Karpas-422 (cell line): Measurements from ENCODE around the gene RAB12. TPM values are rescaled to one million over a fixed set of nuclear protein-coding genes. Genes with fewer than 3 reads are reported as not detected.

Source experiments
- DNase-seq: peaks from one replicate; pipeline ENCODE4 v3.0.0-alpha.2; 2015
- H2AFZ ChIP-seq: fragments of 200-600 bp; sonication (generic); 2 replicates; pipeline ENCODE4 v1.6.1; 2014; ENCODE audit warnings: antibody characterized with exemption, low read length, mixed read lengths
- H3K27ac ChIP-seq: fragments of 200-600 bp; sonication (generic); 2 replicates; pipeline ENCODE4 v1.5.1; 2014; ENCODE audit warnings: mild to moderate bottlenecking, low read length, moderate library complexity
- H3K27me3 ChIP-seq: fragments of 200-600 bp; sonication (generic); 2 replicates; pipeline ENCODE4 v1.6.1; 2014; ENCODE audit warnings: low read length, mixed read lengths
- H3K36me3 ChIP-seq: fragments of 200-600 bp; sonication (generic); 2 replicates; pipeline ENCODE4 v1.6.1; 2014; ENCODE audit warnings: low read length, mixed read lengths; ENCODE audit not compliant: insufficient read depth
- H3K4me1 ChIP-seq: fragments of 200-600 bp; sonication (generic); 2 replicates; pipeline ENCODE4 v1.6.1; 2014; ENCODE audit warnings: mild to moderate bottlenecking, low read length, mixed read lengths
- H3K4me2 ChIP-seq: fragments of 200-600 bp; sonication (generic); 2 replicates; pipeline ENCODE4 v1.6.1; 2014; ENCODE audit warnings: low read length, low read depth, mild to moderate bottlenecking; ENCODE audit not compliant: poor library complexity, severe bottlenecking
- H3K4me3 ChIP-seq: fragments of 200-600 bp; sonication (generic); 2 replicates; pipeline ENCODE4 v1.5.1; 2014; ENCODE audit warnings: mild to moderate bottlenecking, antibody characterized with exemption, low read length, mixed read lengths
- H3K79me2 ChIP-seq: fragments of 200-600 bp; sonication (generic); 2 replicates; pipeline ENCODE4 v1.6.1; 2014; ENCODE audit warnings: mild to moderate bottlenecking, low read length, mixed read lengths
- H3K9ac ChIP-seq: fragments of 200-600 bp; sonication (generic); 2 replicates; pipeline ENCODE4 v1.6.0; 2014; ENCODE audit warnings: low read length
- H3K9me2 ChIP-seq: fragments of 200-600 bp; sonication (generic), shearing (Covaris generic); replicated peaks from 2 replicates; pipeline ENCODE4 v1.6.0; 2014; ENCODE audit warnings: mild to moderate bottlenecking, low read length, moderate library complexity; ENCODE audit not compliant: insufficient read depth
- H3K9me3 ChIP-seq: fragments of 300-700, 200-600 bp; sonication (generic); 2 replicates; pipeline ENCODE4 v1.6.1; 2014; ENCODE audit warnings: low read length, mixed read lengths
- H4K20me1 ChIP-seq: fragments of 200-600 bp; sonication (generic); 2 replicates; pipeline ENCODE4 v1.6.1; 2014; ENCODE audit warnings: mild to moderate bottlenecking, antibody characterized with exemption, low read length, low read depth; ENCODE audit not compliant: insufficient read depth
- total RNA-seq: library from RNA; depleted of rRNA; stranded (reverse); fragments of >200 nt; shearing (Covaris generic); gene quantifications from 2 replicates; pipeline ENCODE4 v1.2.3, GENCODE V29; 2014; ENCODE audit warnings: low replicate concordance

Gene RAB12
- total RNA-seq, 1 experiment from 2014 or later = 17.2 TPM

GRCh38 chr18:8626414-8627106, 17.3 kb downstream of the RAB12 start:
- Histone ChIP-seq H3K79me2 (peaks cover 98% of the 10 kb centered on the region), H3K9me3 (no peaks in the 10 kb centered on the region; the same call in 1 of the 2 replicates), H3K36me3 (peaks cover 17% of the 10 kb centered on the region), H2AFZ (no peak overlapping the region), H3K27me3 (no peaks in the 10 kb centered on the region), H3K9me2 (no peaks in the 10 kb centered on the region), H3K27ac (no peak overlapping the region), H3K4me2 (no peak overlapping the region), H3K9ac (no peak overlapping the region), H3K4me1 (peaks cover 7% of the 10 kb centered on the region), H3K4me3 (no peak overlapping the region), H4K20me1 (peaks cover 12% of the 10 kb centered on the region)
- no peak for DNase-seq

DNA sequence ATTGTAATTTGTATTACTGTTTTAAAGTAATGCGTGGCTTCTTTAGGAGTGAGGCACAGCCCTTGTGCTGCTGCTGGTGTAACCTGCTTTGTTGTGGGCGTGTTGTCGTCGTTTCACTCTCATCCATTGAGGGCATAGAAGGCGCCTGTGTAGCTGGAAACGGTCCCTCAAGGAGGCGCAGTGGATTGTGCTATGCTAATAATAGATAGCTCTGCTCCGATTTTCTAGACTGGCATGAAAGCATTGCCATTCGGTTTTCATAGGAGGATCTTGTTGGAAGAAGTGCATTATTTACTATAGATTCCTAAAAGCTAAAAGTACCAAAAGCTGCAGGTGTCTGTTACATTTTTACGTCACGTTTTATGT, 17.9 kb downstream of the RAB12 start:
- Histone ChIP-seq H3K9me3 (no peaks in the 10 kb centered on the region), H3K79me2 (peaks cover 94% of the 10 kb centered on the region), H4K20me1 (peaks cover 12% of the 10 kb centered on the region), H3K4me3 (no peak overlapping the region), H3K9ac (no peak overlapping the region), H3K4me1 (peaks cover 7% of the 10 kb centered on the region), H3K27me3 (no peaks in the 10 kb centered on the region), H3K36me3 (peaks cover 11% of the 10 kb centered on the region), H3K4me2 (no peak overlapping the region), H3K27ac (no peak overlapping the region), H3K9me2 (no peaks in the 10 kb centered on the region), H2AFZ (no peak overlapping the region)
- DNase-seq = no peak

- H3K27me3 ChIP-seq = no peaks in the 10 kb centered on the region
- no peak overlapping the region for H3K27ac ChIP-seq
- H3K36me3 ChIP-seq = peaks cover 10% of the 10 kb centered on the region; the same call in 1 of the 2 replicates
- peaks cover 7% of the 10 kb centered on the region for H3K4me1 ChIP-seq
- H3K9ac ChIP-seq = no peak overlapping the region
- no peaks in the 10 kb centered on the region for H3K9me2 ChIP-seq
- no peak for DNase-seq
- no peaks in the 10 kb centered on the region for H3K9me3 ChIP-seq
- no peak overlapping the region for H3K4me3 ChIP-seq
- peaks cover 89% of the 10 kb centered on the region for H3K79me2 ChIP-seq
- H3K4me2 ChIP-seq = no peak overlapping the region
- H4K20me1 ChIP-seq = peaks cover 12% of the 10 kb centered on the region
- no peak overlapping the region for H2AFZ ChIP-seq
Observed at GRCh38 chr18:8627540-8627939, 18.3 kb downstream of the RAB12 start.

DNA sequence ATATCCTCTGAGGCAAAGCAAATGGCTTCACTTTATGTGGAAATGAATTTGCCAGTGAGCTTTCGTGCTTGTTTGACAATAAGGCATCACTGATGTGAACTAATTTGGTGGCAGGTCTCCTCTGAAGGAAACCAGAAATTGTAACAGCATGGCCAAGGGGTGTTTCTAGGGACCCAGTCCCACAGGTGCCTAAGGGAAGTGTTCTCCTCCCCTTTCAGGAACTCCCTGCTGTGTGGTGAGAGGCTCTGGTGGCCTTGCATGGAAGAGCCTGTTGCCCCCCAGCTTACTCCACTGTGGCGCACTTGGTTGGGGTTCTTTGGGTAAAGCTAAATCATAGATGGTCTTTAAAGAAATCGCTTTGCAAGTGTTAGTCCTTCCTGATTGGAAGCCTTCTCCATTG, 20.4 kb downstream of the RAB12 start:
- Histone ChIP-seq H3K9me3 (no peaks in the 10 kb centered on the region), H3K4me3 (no peak overlapping the region), H3K9ac (no peak overlapping the region), H3K27ac (no peak overlapping the region), H2AFZ (no peak overlapping the region), H3K27me3 (no peaks in the 10 kb centered on the region), H3K9me2 (no peaks in the 10 kb centered on the region), H3K4me2 (no peak overlapping the region), H4K20me1 (peaks cover 18% of the 10 kb centered on the region), H3K4me1 (no peaks in the 10 kb centered on the region), H3K36me3 (peaks cover 22% of the 10 kb centered on the region), H3K79me2 (peaks cover 72% of the 10 kb centered on the region)
- DNase-seq = no peak

GRCh38 chr18:8630546-8630945, 21.3 kb downstream of the RAB12 start:
- H3K27ac ChIP-seq = no peak overlapping the region
- H3K9me3 ChIP-seq = no peaks in the 10 kb centered on the region
- peaks cover 30% of the 10 kb centered on the region for H3K36me3 ChIP-seq
- H3K79me2 ChIP-seq = peaks cover 63% of the 10 kb centered on the region
- H3K4me2 ChIP-seq = no peak overlapping the region
- H3K9ac ChIP-seq = no peak overlapping the region
- no peaks in the 10 kb centered on the region for H3K27me3 ChIP-seq
- H4K20me1 ChIP-seq = peaks cover 18% of the 10 kb centered on the region
- DNase-seq = no peak
- no peaks in the 10 kb centered on the region for H3K4me1 ChIP-seq
- no peak overlapping the region for H2AFZ ChIP-seq
- no peaks in the 10 kb centered on the region for H3K9me2 ChIP-seq
- H3K4me3 ChIP-seq = no peak overlapping the region

DNA sequence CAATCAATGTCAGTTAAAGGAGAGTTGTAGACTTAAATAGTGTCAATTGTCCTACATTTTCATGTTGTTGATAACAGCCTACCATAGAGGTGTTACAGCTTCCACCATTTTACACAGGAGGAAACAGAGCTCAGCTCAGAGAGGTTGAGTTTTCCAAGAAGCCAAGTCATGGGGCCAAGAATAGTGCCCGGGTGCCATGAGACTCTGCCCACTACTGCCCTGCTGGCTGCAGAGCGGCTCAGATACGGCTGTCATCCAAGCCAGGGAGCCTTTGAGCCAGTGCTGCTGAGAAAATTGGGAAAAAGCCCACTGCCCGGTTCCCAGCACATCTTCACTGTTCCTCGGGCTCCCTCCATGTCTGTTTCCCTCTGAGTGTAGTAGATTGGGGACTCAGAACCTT, 22.0 kb downstream of the RAB12 start:
- Histone ChIP-seq H4K20me1 (peaks cover 13% of the 10 kb centered on the region), H3K4me1 (no peaks in the 10 kb centered on the region), H3K27ac (no peak overlapping the region), H3K79me2 (peaks cover 55% of the 10 kb centered on the region), H3K4me2 (no peak overlapping the region), H3K9me3 (no peaks in the 10 kb centered on the region), H3K9ac (no peak overlapping the region), H2AFZ (no peak overlapping the region), H3K4me3 (no peak overlapping the region), H3K9me2 (no peaks in the 10 kb centered on the region), H3K27me3 (no peaks in the 10 kb centered on the region), H3K36me3 (peaks cover 35% of the 10 kb centered on the region)
- DNase-seq = no peak

DNA sequence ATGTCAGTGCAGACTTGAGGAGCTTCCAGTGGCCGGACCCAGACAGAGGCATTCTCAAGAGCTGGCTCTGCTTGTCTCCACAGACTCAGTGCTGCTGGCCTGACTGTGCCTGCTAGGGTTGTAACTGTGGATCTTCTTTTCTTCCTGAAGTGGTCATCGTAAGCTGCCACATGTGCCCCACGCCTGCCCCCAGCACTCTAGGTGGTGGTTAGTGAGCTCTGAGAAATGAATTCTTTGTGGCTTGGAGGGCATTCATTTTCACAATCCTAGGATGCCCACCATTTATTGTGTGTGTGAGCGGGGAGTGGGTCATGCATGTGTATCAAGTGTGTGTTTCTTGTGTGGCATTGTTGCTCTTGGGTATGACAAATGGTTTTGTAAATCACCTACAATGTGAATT, 23.1 kb downstream of the RAB12 start:
- Histone ChIP-seq H3K4me1 (no peaks in the 10 kb centered on the region), H3K36me3 (peaks cover 26% of the 10 kb centered on the region), H3K27ac (no peak overlapping the region), H3K9me2 (no peaks in the 10 kb centered on the region), H3K9me3 (no peaks in the 10 kb centered on the region), H2AFZ (no peak overlapping the region), H3K79me2 (peaks cover 46% of the 10 kb centered on the region), H3K4me3 (no peak overlapping the region), H3K4me2 (no peak overlapping the region), H3K27me3 (no peaks in the 10 kb centered on the region), H4K20me1 (peaks cover 13% of the 10 kb centered on the region), H3K9ac (no peak overlapping the region)
- DNase-seq = no peak

DNA sequence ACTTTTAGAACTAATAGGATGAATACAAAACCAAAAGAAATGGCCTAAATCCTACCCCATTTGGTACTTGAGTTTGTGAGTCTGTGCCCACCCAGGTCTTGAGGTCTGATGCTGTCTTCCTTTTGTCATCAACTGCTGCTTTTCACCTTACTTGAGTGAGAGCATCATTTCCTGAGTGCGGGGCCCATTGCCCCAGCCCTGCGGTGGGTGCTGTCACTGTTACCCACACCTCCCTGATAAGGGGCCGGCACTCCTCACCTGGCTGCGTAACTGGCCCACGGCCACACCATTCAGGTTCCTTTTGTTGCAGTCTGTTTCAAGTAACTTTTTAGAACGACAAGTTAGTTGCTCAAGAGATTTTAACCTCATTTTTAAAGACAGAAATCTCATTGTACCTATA, 25.3 kb downstream of the RAB12 start:
- H3K9me3 ChIP-seq = no peaks in the 10 kb centered on the region
- no peak overlapping the region for H3K9ac ChIP-seq
- H3K27ac ChIP-seq = no peak overlapping the region
- peaks cover 39% of the 10 kb centered on the region for H3K36me3 ChIP-seq
- peaks cover 9% of the 10 kb centered on the region; the same call in 1 of the 2 replicates for H4K20me1 ChIP-seq
- H3K9me2 ChIP-seq = no peaks in the 10 kb centered on the region
- H3K4me2 ChIP-seq = no peak overlapping the region
- H3K4me1 ChIP-seq = no peaks in the 10 kb centered on the region
- peaks cover 25% of the 10 kb centered on the region for H3K79me2 ChIP-seq
- H3K27me3 ChIP-seq = no peaks in the 10 kb centered on the region
- H2AFZ ChIP-seq = no peak overlapping the region
- DNase-seq = no peak
- H3K4me3 ChIP-seq = no peak overlapping the region
